Osteoblast (primary cell): Measurements from ENCODE around the gene KRT4. TPM values are rescaled to one million over a fixed set of nuclear protein-coding genes. Genes with fewer than 3 reads are reported as not detected.

Experiments
- DNase-seq: peaks from one replicate; pipeline ENCODE4 v3.0.0; 2011; ENCODE audit warnings: low spot score, mixed read lengths; ENCODE audit not compliant: insufficient read length; ENCODE audit errors: missing footprints
- H2AFZ ChIP-seq: 2 replicates; pipeline ENCODE4 v1.6.0; 2011; ENCODE audit warnings: mild to moderate bottlenecking, low read length
- H3K27ac ChIP-seq: 2 replicates; pipeline ENCODE4 v1.5.1; 2011; ENCODE audit warnings: mild to moderate bottlenecking, low read depth, low read length, moderate library complexity
- H3K27me3 ChIP-seq: 2 replicates; pipeline ENCODE4 v1.6.0; 2012; ENCODE audit warnings: mild to moderate bottlenecking, control low read depth, inconsistent platforms, low read length, moderate library complexity; ENCODE audit not compliant: insufficient read depth
- H3K36me3 ChIP-seq: 2 replicates; pipeline ENCODE4 v1.5.1; 2011; ENCODE audit warnings: mild to moderate bottlenecking, low read length, control low read depth, moderate library complexity; ENCODE audit not compliant: insufficient read depth
- H3K4me1 ChIP-seq: 2 replicates; pipeline ENCODE4 v1.5.1; 2011; ENCODE audit warnings: mild to moderate bottlenecking, low read length, control low read depth, moderate library complexity; ENCODE audit not compliant: insufficient read depth
- H3K4me2 ChIP-seq: 2 replicates; pipeline ENCODE4 v1.6.0; 2011; ENCODE audit warnings: mild to moderate bottlenecking, low read length; ENCODE audit not compliant: insufficient read depth
- H3K4me3 ChIP-seq: fragments of 200-600 bp; sonication (generic); 3 replicates; pipeline ENCODE4 v1.5.1; 2012; ENCODE audit warnings: mild to moderate bottlenecking, low read length, inconsistent platforms; ENCODE audit not compliant: insufficient read depth
- H3K79me2 ChIP-seq: 2 replicates; pipeline ENCODE4 v1.6.0; 2012; ENCODE audit warnings: mild to moderate bottlenecking, low read length, control low read depth, inconsistent platforms; ENCODE audit not compliant: insufficient read depth
- H3K9me3 ChIP-seq: 2 replicates; pipeline ENCODE4 v1.5.1; 2011; ENCODE audit warnings: low read depth, low read length, control low read depth
- H4K20me1 ChIP-seq: 2 replicates; pipeline ENCODE4 v1.6.0; 2012; ENCODE audit warnings: mild to moderate bottlenecking, low read length, control low read depth; ENCODE audit not compliant: insufficient read depth
- total RNA-seq: library from RNA; depleted of rRNA; stranded (reverse); fragments of >200 nt; gene quantifications from 2 replicates; pipeline ENCODE4 v1.2.3, GENCODE V29; 2012
- TF ChIP-seq, protein P1 (sequence below): IDR thresholded peaks from 2 replicates; pipeline ENCODE4 v1.5.1; 2011; ENCODE audit warnings: mild to moderate bottlenecking, low read depth, low read length, moderate library complexity; ENCODE audit errors: extremely low read depth

The KRT4 gene
- total RNA-seq, 1 donor = not detected

DNA sequence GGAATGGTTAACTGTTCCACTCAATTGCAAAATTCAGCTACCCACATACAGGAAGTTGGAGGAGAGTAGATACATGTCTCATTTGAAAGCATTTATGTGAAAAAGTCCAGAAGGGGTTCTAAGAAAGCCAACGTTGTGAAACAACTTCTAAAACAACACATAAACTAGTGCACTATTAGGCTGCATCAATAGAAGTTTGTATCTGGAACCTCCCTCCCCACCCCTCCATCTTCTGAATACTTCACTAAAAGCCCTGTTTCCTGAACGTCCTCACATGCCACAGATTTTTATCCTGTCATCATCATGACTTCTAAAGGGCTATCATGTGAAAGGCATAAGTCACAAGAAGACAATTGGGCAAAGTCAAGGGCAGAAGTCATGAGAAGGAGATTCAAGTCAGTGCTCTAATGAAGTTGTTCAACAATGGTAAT lies 14.7 kb upstream of the KRT4 start:
- TF ChIP-seq, protein P1, sequence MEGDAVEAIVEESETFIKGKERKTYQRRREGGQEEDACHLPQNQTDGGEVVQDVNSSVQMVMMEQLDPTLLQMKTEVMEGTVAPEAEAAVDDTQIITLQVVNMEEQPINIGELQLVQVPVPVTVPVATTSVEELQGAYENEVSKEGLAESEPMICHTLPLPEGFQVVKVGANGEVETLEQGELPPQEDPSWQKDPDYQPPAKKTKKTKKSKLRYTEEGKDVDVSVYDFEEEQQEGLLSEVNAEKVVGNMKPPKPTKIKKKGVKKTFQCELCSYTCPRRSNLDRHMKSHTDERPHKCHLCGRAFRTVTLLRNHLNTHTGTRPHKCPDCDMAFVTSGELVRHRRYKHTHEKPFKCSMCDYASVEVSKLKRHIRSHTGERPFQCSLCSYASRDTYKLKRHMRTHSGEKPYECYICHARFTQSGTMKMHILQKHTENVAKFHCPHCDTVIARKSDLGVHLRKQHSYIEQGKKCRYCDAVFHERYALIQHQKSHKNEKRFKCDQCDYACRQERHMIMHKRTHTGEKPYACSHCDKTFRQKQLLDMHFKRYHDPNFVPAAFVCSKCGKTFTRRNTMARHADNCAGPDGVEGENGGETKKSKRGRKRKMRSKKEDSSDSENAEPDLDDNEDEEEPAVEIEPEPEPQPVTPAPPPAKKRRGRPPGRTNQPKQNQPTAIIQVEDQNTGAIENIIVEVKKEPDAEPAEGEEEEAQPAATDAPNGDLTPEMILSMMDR = no peak

DNA sequence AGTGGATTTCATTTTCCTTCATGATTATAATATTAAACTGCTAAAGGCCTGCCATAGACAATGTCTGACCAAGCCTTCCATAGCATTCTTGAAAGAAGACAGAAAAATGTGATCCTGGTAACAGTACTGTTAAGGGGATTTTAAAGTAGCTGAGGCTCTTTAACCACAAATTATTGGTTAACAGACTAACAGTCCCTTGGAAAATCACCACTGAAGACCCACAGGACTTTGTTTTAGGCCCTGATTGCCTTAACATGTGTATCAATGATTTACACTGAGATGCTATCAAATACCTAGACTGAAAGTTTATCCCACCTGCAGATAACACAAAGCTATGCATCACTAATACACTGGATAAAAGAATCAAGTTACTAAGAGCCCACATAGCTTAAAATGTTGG lies 14.2 kb upstream of the KRT4 start:
- H3K4me3 ChIP-seq = no peak overlapping the region
- no peaks in the 10 kb centered on the region for H3K4me1 ChIP-seq
- no peak overlapping the region for H3K27ac ChIP-seq
- no peaks in the 10 kb centered on the region for H3K36me3 ChIP-seq
- H3K4me2 ChIP-seq = no peak overlapping the region
- H3K9me3 ChIP-seq = no peaks in the 10 kb centered on the region
- no peak for DNase-seq
- H3K79me2 ChIP-seq = no peaks in the 10 kb centered on the region
- no peak overlapping the region for H2AFZ ChIP-seq
- no peaks in the 10 kb centered on the region for H4K20me1 ChIP-seq
- TF ChIP-seq, protein P1 = no peak
- H3K27me3 ChIP-seq = no peaks in the 10 kb centered on the region

More for the DNA sequence above, 14.7 kb upstream of the KRT4 start:
- H3K79me2 ChIP-seq = no peaks in the 10 kb centered on the region
- H3K9me3 ChIP-seq = no peaks in the 10 kb centered on the region
- H3K36me3 ChIP-seq = no peaks in the 10 kb centered on the region
- H3K4me1 ChIP-seq = no peaks in the 10 kb centered on the region
- DNase-seq = no peak
- H4K20me1 ChIP-seq = no peaks in the 10 kb centered on the region
- H3K4me2 ChIP-seq = no peak overlapping the region
- no peak overlapping the region for H2AFZ ChIP-seq
- H3K4me3 ChIP-seq = no peak overlapping the region
- H3K27ac ChIP-seq = no peak overlapping the region
- H3K27me3 ChIP-seq = no peaks in the 10 kb centered on the region

DNA sequence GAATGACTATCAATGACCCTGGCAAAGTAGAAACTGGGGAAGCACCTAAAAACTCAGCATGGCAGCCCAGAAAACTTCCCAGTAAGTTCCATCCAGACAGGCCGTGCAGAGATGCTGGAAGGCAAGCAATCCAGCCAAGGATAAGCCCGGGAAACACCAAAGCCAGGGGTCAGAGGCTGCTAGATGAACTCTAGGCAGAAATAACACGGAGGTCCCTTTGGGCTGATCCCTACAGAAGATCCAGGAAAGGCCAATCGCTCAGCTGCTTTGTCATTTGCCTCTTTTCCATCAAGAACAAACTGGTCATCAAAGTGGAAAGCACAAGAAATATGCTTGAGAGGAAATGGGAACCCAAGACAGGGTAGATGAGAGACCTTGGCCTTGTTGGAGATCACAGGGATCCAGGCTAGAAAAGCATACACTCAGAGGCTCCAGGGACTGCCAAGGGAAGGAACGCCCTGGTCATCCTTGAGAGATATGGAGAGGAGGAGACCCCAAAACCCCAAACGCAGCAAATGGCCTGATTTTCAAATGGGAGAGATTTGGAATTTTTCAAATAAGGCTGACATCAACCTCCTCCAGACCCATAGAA lies 13.7 kb upstream of the KRT4 start:
- Histone ChIP-seq H3K79me2 (no peaks in the 10 kb centered on the region), H3K27ac (no peak overlapping the region), H4K20me1 (no peaks in the 10 kb centered on the region), H3K27me3 (no peaks in the 10 kb centered on the region), H3K36me3 (no peaks in the 10 kb centered on the region), H2AFZ (no peak overlapping the region), H3K4me2 (no peak overlapping the region), H3K4me1 (peaks cover under 1% of the 10 kb centered on the region), H3K9me3 (no peaks in the 10 kb centered on the region), H3K4me3 (no peak overlapping the region)
- TF ChIP-seq, protein P1 = no peak
- DNase-seq = no peak

DNA sequence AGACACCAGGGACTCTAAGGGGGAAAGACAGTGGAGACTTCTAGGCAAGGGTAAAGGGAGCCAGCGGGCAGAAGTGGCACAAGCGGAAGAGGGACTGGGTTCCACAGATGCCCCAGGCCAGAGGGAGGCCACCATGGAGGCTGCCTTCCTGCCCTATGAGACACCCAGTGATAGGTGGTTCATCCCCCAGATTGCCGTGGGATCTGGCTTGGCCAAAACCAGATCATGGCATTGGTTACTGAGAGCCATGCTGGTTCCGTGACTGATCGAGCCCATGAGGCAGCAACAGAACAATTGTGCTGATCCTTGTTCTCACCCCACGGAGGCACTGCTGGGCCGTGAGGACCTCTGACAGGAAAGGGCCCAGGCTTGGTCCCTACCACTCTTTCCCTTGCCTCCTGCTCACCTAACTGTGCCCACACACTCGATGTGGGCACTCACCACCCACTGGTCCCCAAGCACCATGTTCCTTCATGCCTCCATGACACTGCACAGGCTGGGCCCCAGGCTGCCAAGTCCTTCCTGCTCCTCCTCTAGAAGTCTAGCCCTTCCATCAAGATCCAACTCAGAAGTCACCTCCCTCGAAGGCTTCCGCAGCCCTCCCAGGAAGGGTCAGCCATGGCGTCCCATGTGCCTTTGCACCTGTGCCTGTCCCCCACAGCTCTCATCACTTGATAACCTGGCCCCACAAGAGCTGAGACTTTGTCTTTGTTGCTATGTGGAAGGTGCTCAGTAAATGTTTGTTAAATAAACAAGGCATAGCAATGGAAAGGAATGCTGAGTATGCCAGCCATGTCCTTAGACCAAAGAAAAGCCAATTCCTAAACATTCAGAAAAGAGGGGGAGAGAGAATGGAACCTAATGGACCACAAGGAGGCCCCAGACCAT lies 12.9 kb upstream of the KRT4 start:
- Histone ChIP-seq H3K4me1 (peaks cover 7% of the 10 kb centered on the region), H3K27me3 (no peaks in the 10 kb centered on the region)

More for the DNA sequence above, 12.9 kb upstream of the KRT4 start:
- no peak overlapping the region for H3K27ac ChIP-seq
- H3K4me2 ChIP-seq = no peak overlapping the region
- no peaks in the 10 kb centered on the region for H3K36me3 ChIP-seq
- DNase-seq = peak; percentile 89
- H3K9me3 ChIP-seq = no peaks in the 10 kb centered on the region
- H2AFZ ChIP-seq = no peak overlapping the region
- TF ChIP-seq, protein P1 = no peak
- no peaks in the 10 kb centered on the region for H4K20me1 ChIP-seq
- H3K79me2 ChIP-seq = no peaks in the 10 kb centered on the region
- H3K4me3 ChIP-seq = no peak overlapping the region
